ENCODE measurements around the gene RHOBTB1.

DNA sequence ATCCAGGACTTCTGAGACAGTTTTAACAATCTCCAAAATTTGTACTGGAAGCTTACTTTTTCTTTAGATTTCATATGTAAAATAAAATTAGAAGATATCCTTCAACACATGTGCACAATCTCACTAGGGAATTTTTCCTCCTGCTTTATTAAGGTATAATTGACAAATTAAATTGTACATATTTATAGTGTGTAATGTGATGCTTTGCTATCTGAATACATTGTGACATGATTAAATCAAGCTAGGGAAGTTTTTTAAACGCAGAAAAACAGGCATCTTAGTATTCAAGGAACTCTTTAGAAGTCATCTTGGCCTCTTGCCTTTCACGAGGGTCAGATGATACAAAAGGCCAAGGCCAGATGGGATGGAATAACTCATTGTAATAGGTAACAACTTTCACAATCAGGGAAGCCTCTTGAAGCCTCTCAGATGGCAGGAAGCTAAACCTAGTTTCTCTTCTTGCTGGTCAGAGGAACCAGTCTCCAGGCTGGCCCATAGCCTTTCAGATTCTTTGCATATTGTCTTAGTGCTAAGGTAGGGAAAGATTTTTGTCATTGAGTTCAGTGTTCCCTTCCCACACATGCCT is 78.7 kb downstream of the RHOBTB1 start:
- TF ChIP-seq, protein P1, sequence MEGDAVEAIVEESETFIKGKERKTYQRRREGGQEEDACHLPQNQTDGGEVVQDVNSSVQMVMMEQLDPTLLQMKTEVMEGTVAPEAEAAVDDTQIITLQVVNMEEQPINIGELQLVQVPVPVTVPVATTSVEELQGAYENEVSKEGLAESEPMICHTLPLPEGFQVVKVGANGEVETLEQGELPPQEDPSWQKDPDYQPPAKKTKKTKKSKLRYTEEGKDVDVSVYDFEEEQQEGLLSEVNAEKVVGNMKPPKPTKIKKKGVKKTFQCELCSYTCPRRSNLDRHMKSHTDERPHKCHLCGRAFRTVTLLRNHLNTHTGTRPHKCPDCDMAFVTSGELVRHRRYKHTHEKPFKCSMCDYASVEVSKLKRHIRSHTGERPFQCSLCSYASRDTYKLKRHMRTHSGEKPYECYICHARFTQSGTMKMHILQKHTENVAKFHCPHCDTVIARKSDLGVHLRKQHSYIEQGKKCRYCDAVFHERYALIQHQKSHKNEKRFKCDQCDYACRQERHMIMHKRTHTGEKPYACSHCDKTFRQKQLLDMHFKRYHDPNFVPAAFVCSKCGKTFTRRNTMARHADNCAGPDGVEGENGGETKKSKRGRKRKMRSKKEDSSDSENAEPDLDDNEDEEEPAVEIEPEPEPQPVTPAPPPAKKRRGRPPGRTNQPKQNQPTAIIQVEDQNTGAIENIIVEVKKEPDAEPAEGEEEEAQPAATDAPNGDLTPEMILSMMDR (IDR thresholded peaks at IDR 0.05) = no peak
- no peak for TF ChIP-seq POLR2A (IDR thresholded peaks at IDR 0.05)
- TF ChIP-seq POLR2AphosphoS5 (IDR thresholded peaks at IDR 0.05; ENCODE audit: insufficient read depth in 1 of 2, low read depth in 1 of 2) = no peak
